ENCODE results near the gene MBNL2.

The MBNL2 gene

GRCh38 chr13:97212601-97213040, 9.5 kb upstream of the MBNL2 start:
- peak; percentile 10 for DNase-seq

- DNase-seq, result no peak
Measured at GRCh38 chr13:97214921-97215320, 7.2 kb upstream of the MBNL2 start.

- DNase-seq, result no peak
Measured at GRCh38 chr13:97215325-97215724, 6.8 kb upstream of the MBNL2 start.

- no peak for DNase-seq
Measured at GRCh38 chr13:97219226-97219625, 2.9 kb upstream of the MBNL2 start.

GRCh38 chr13:97220151-97220900, 1.8 kb upstream of the MBNL2 start:
- DNase-seq, result no peak

- DNase-seq, result no peak
Measured at GRCh38 chr13:97221046-97221445, 1.1 kb upstream of the MBNL2 start.

GRCh38 chr13:97221466-97221865, 667 bp upstream of the MBNL2 start:
- no peak for DNase-seq

DNA sequence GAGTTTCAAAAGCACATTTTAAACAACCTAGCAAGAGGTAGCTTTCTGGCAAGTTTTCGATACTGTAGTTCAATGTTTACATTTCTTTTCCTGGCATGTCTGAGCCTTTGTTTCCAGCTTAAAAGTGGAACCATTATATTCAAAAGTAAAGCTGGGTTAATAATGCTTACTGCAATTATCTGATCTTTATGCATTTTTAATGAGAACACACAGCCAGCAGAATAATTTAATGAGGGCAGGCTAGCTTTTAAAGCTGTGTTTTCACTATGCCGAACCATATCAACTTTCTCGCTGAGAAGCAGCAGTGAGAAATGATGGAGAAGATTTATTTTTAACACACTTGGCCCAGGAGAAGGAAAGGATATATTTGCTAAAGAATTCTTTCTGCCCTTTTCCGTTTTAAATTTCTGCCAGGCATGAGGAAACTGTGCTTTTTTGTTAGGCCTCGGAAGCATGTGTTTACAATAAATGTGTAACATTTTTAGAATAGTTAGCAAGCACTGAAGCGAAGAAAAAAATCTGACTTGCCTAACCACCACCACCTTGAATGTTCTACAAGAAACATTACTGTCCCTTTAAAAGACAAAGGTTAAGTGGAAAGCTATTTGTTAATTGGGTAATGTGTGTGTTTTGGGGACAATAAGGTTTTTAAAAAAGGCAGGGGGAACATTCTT, 1.0 kb downstream of the MBNL2 start:
- DNase-seq, result no peak

- DNase-seq, result peak; percentile 72
Measured at GRCh38 chr13:97223711-97224541, 1.8 kb downstream of the MBNL2 start.

- peak; percentile 32 for DNase-seq
Measured at GRCh38 chr13:97224544-97225300, 2.6 kb downstream of the MBNL2 start.

DNA sequence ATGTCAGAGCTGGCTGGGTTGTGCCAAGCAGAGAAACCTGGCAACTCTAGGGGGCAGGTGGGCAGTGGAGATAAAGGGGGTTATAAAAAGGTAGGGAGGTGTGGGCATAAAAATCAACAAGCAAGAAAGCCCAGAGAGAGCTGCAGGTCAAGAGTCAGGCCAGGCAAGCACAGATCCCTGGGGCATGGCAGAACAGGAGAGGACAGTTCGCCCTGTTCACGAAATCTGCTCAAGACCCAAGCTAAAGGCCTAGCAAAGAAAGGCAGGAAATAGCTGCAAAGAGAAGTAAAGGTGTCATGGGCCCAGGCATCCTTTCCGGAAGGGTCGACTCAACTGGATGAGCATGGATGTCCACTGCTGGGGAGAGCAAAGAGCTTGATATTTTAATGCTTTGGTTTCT, 3.4 kb downstream of the MBNL2 start:
- no peak for DNase-seq

DNA sequence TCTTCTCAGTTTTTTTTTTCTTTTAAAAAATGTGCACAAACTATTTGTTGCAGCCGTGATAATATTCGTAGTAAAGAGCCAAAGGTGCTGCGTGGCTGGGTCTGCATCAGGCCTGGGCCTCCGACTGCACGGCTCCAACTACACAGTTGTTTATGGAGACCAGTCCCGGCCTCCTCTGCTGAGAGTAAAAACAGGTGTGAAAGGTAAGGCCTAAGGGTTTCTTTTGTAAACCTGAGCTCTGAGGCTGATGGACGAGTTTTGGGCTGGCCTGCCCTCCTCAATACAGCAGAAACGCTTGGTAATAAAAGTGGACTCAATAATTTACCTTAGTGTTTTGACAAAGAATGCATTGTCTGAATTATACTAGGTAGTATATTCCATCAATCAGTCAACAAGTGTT, 3.9 kb downstream of the MBNL2 start:
- peak; percentile 4 for DNase-seq

- no peak for DNase-seq
Measured at GRCh38 chr13:97226788-97227627, 4.9 kb downstream of the MBNL2 start.

DNA sequence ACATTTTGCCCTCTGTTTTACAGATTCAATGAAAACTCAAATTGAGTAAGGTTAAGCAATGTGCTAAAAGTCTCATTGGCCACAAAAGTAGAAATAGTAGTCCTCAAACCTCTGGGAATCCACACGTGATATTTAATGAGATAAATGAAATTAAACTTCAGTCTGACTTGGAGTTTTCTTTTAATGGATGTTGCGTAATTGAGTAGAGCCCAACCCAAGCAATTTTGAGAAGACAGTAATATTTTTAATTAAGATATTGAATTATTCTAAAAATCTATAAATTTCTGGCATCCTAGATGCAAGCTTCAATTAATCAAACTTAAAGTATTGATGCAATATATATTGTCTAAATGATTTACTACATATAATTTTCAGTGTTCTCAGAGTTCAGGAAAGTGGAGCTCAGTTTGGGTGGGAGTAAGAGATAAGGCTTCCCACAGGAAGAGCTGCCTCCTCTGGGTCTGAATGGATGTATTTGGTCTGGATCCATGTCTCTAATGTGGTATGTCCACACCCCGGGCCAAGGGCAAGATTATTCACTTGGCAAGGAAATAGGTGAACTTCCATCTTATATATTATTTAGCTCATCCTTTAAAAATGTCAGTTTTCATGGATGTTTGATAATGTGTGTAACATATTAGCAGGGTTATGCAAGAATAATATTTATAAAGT, 6.9 kb downstream of the MBNL2 start:
- DNase-seq, result no peak

- DNase-seq, result no peak
Measured at GRCh38 chr13:97229699-97230098, 7.6 kb downstream of the MBNL2 start.

- no peak for DNase-seq
Measured at GRCh38 chr13:97231118-97231828, 9.1 kb downstream of the MBNL2 start.

GRCh38 chr13:97231829-97232196, 9.7 kb downstream of the MBNL2 start:
- DNase-seq, result no peak

DNA sequence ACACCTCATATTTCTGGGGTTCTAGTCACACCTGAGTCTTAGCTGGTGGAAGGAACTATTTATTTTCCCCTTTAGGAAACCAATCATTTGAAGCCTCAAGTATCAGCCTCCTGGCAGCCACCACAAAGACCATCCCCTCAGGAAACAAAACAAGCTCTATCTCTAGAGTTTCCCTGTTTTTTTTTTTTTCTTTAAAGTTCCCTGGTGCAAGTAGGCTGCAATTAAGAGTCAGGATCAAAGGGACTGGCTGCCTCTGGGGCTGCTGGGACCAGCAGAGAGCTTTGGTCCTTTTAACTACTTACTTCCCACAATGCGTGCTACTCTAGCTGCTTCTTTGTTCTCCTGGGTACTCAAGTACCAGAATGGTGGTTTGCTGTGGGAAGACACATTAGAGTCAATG, 11.4 kb downstream of the MBNL2 start:
- DNase-seq, result no peak

GRCh38 chr13:97234236-97234635, 12.1 kb downstream of the MBNL2 start:
- DNase-seq, result no peak

DNA sequence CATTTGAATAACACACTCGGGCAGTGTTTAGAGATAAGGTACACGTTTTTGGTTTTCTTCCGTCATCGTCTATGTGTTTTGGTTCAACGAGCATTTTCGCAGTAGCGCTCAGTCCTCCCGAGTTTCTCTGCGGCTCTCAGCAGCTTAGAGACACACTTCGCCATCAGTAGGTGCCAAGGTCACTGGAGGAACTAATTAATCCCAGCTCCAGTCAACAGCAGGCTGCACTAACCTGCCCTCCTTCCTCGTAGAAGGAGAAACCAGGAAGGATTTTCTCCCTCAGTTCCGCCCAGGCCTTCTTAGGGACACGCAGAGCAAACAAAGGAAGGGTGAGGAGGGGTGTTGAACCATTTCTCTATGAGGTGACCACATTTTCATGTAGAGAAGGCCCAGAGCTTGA, 12.6 kb downstream of the MBNL2 start:
- no peak for DNase-seq

All from RPMI8226 (cell line).